ENCODE results near the gene TMEM178A. TPM values are rescaled to one million over a fixed set of nuclear protein-coding genes. Genes with fewer than 3 reads are reported as not detected.

The TMEM178A gene
- total and polyA plus RNA-seq, 7 donors: 0.60 to 6.1 (median 1.8) TPM; not detected in 1

GRCh38 chr2:39671604-39672003 is 5.9 kb downstream of the TMEM178A start:
- Histone ChIP-seq H3K4me3 (no peak overlapping the region), H3K36me3 (no peaks in the 10 kb centered on the region), H3K9me3 (no peaks in the 10 kb centered on the region), H3K4me1 (peaks cover 0 to 5% (median 5%) of the 10 kb centered on the region in 4 donors), H3K27ac (no peak overlapping the region), H3K27me3 (peaks cover 0 to 55% (median 20%) of the 10 kb centered on the region in 3 donors)
- DNase-seq: no peak
- intact Hi-C loops (cut with DNase I): no loop called here
- TF ChIP-seq POLR2A (IDR thresholded peaks at IDR 0.05): no peak
- TF ChIP-seq CTCF (IDR thresholded peaks at IDR 0.05): no peak
- TF ChIP-seq EP300 (IDR thresholded peaks at IDR 0.05): no peak
- TF ChIP-seq POLR2AphosphoS5 (IDR thresholded peaks at IDR 0.05): no peak
- 87 to 88% methylated on average over 4 of the region's 4 CpGs for WGBS, 2 donors

GRCh38 chr2:39673018-39673417 is 7.3 kb downstream of the TMEM178A start:
- no peaks in the 10 kb centered on the region for H3K4me1 ChIP-seq
- no peak for DNase-seq
- peaks cover 0 to 41% (median 11%) of the 10 kb centered on the region in 3 donors for H3K27me3 ChIP-seq
- no peak for TF ChIP-seq POLR2A (IDR thresholded peaks at IDR 0.05)
- TF ChIP-seq CTCF (IDR thresholded peaks at IDR 0.05): no peak
- TF ChIP-seq POLR2AphosphoS5 (IDR thresholded peaks at IDR 0.05): no peak
- TF ChIP-seq EP300 (IDR thresholded peaks at IDR 0.05): no peak
- intact Hi-C loops (cut with DNase I): no loop called here
- WGBS, 2 donors: 85 to 86% methylated on average over 7 of the region's 7 CpGs
- H3K27ac ChIP-seq: no peak overlapping the region
- H3K36me3 ChIP-seq: no peaks in the 10 kb centered on the region
- no peak overlapping the region for H3K4me3 ChIP-seq
- H3K9me3 ChIP-seq: no peaks in the 10 kb centered on the region

- intact Hi-C loops (cut with DNase I): no loop called here
- Histone ChIP-seq H3K4me1 (no peaks in the 10 kb centered on the region), H3K36me3 (no peaks in the 10 kb centered on the region), H3K27ac (no peak overlapping the region), H3K4me3 (no peak overlapping the region), H3K27me3 (peaks cover 0 to 15% (median 0%) of the 10 kb centered on the region in 3 donors), H3K9me3 (no peaks in the 10 kb centered on the region)
- DNase-seq: no peak
- 95 to 96% methylated on average over 7 of the region's 7 CpGs for WGBS, 2 donors
- no peak for TF ChIP-seq POLR2AphosphoS5 (IDR thresholded peaks at IDR 0.05)
- no peak for TF ChIP-seq CTCF (IDR thresholded peaks at IDR 0.05)
Measured at GRCh38 chr2:39676342-39676741, 10.6 kb downstream of the TMEM178A start.

GRCh38 chr2:39678170-39678569 is 12.5 kb downstream of the TMEM178A start:
- H3K27ac ChIP-seq: no peak overlapping the region
- intact Hi-C loops (cut with DNase I): no loop called here
- H3K4me3 ChIP-seq: no peak overlapping the region
- H3K9me3 ChIP-seq: no peaks in the 10 kb centered on the region
- 95% methylated on average over 2 of the region's 2 CpGs for WGBS, 2 donors
- H3K36me3 ChIP-seq: no peaks in the 10 kb centered on the region
- no peak for DNase-seq
- H3K27me3 ChIP-seq: peaks cover 0 to 5% (median 0%) of the 10 kb centered on the region in 3 donors
- no peaks in the 10 kb centered on the region for H3K4me1 ChIP-seq
- TF ChIP-seq POLR2AphosphoS5 (IDR thresholded peaks at IDR 0.05) (no peak), CTCF (IDR thresholded peaks at IDR 0.05) (no peak), POLR2A (IDR thresholded peaks at IDR 0.05) (no peak), EP300 (IDR thresholded peaks at IDR 0.05) (no peak)

GRCh38 chr2:39679805-39680204 is 14.1 kb downstream of the TMEM178A start:
- Histone ChIP-seq H3K36me3 (no peaks in the 10 kb centered on the region), H3K4me3 (no peak overlapping the region), H3K27ac (no peak overlapping the region), H3K27me3 (no peaks in the 10 kb centered on the region), H3K4me1 (no peaks in the 10 kb centered on the region), H3K9me3 (no peaks in the 10 kb centered on the region)
- no peak for TF ChIP-seq CTCF (IDR thresholded peaks at IDR 0.05)
- no peak for DNase-seq
- intact Hi-C loops (cut with DNase I): no loop called here
- 46 to 63% methylated on average over 3 of the region's 3 CpGs for WGBS, 2 donors

Measured in sigmoid colon (tissue), 7 donors.